GM18907 (cell line): ENCODE results near the gene TP53I11.

Source experiments
- ATAC-seq: cut with Tn5 transposase; IDR thresholded peaks from one replicate; pipeline ENCODE4 v1.9.1; 2021; ENCODE audit warnings: mild to moderate bottlenecking, moderate library complexity; ENCODE audit not compliant: unreplicated experiment

Gene TP53I11

DNA sequence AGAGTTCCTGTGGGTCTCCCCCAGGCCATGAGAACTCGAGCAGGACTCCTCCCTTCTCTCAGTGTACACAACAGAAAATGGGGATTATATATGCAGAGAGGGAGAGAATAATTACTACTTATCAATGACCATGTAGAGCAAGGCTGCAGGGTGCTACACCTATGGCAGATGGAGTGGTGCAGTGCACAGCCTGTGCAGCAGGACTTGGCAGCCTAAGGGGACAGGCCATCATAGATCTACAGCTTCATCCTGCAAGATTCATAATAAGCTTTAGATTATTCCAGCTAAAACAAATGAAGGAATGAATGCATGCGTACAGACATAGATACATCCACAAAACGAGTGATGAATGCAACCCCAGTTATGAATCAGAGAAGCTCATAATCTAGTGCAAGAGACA, 8.4 kb upstream of the TP53I11 start:
- no peak for ATAC-seq

DNA sequence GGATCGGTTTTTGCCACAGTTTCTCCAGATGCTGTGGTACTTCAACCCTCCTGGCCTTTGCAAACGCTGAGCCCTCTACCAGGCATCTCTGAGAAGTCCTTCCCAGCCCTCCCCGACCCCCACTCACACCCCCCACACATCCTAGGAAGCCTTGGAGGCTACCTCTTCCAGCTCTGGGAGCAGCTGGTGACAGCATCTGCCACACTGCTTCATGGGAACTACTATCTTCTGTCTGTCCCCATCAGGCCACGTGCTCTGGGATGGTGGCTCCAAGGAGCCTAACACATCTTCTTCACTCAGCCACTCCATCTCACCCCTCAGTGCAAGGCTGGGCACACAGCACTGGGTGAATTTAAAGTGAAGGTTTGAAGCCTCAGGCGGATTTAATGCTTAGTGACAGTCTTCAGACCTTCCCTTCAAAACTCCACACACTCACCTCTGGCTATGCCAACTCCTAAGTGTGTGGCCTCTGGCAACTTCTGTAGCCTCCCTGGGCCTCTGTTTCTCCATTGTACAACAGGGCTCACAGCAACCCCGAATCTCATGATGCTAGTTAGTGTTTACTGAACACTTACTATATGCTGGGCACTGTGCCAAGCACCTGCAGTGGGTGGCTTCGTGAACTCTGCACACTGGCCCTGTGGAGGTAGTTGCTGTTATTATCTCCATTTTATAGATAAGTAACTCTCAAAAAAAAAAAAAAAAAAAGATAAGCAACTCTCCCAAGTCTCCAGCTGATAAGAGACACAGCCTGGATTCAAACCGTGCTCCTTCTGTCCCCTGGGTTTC, 7.3 kb upstream of the TP53I11 start:
- no peak for ATAC-seq

GRCh38 chr11:44957040-44957515, 6.4 kb upstream of the TP53I11 start:
- no peak for ATAC-seq

GRCh38 chr11:44955015-44955738, 4.5 kb upstream of the TP53I11 start:
- ATAC-seq, result no peak

GRCh38 chr11:44954051-44954906, 3.6 kb upstream of the TP53I11 start:
- no peak for ATAC-seq

GRCh38 chr11:44952500-44953260, 2.0 kb upstream of the TP53I11 start:
- no peak for ATAC-seq

DNA sequence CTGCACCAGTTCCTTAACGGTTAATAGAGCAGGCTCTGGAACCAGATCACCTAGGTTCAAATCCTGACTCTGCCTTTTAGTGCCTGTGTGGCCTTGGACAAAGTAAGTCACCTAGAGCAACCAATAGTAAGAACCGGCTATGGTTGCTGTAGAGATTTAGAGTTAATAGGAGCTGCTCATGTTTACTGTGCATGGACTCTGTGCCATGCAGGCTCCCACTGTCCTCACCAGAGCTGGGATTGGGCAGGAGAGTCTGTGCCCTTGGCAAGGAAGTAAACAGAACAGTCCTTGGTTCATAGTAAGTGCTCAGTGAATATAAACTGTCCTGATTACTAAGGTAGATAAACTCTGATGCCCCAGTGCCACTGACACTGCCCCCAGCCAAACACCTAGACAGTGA, 1.4 kb upstream of the TP53I11 start:
- no peak for ATAC-seq

- no peak for ATAC-seq
These were observed 555 bp downstream of the TP53I11 start for GRCh38 chr11:44950031-44950624.

DNA sequence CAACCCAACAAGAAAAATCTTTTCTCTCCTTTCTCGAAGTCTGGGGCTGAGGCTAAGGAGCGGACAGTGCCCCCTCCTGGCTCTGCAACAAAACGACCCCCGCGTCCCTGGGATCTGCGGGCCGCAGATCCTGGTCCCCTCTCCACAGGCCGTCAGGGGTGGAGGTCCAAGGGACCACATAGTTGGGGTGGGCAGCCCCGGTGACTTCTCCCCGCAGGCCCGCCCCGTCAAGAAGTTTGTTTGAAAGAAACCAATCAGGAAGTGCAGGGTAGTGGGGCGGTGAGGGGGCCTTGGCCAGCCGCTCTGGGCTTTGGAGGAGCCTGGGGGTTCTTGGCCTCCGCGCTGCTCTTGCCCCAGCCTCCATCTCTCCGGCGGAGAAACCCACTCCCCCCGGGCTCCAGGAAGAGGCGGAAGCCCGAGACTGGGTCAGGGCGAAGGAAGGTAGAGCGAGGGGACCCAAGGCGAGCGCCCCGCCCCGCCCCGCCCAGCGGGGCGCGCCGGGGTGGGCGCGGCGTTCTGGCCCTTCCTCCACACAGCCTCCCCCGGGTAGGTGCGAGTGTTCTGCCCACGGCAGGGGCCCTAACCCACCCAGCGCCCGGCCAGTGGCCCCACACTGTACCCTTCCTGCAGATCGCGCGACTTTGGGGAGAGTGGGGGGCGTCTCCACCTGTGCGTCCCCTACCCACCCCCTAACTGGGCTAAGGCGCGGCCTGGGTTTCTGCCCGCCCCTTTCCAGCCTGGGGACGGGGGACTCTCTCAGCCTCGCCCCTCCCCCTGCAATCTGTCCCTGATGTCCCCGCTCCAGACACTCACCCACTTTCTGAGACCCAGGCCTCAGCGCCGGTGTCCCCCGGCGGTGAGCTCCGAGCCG, 1.3 kb downstream of the TP53I11 start:
- ATAC-seq, result no peak

GRCh38 chr11:44948155-44948554, 2.5 kb downstream of the TP53I11 start:
- no peak for ATAC-seq

DNA sequence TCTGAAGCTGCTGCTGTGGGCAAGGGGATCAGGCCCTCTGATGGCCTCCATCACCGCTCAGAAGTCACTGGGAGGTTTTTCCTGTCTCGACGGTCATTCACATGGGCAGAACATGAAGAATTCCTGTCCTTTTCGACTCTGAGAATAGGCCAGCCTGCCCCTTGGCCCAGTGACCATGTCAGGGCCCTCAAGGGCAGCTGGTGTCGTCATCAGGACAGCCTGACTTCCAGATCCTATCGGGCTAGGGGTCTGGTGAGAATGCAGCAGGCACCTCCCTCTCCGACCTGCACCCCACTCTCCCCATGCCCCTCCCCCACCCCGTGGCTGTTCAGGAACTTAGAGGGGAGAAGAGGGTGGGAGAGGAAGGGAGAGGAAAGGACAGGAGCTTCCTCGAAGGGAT, 3.6 kb downstream of the TP53I11 start:
- no peak for ATAC-seq

DNA sequence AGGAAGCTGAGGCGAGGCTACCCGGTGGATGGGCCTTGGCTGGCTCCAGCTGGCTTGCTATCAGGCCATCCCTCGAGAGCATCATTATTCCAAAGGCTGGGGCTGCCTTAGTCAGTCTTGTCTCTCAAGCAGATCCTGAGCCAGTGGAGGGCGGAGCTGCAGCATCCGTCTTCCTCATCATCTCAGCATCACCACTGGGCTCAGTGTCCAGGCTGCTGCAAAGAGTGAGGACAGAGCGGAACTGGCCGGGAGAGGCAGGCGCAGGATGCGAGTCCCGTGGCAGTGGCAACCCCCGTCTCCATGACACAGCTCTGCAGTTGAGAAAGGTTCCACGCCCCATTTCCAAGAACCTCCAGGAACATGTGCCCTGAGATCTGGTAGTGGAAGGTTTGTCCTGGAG, 4.4 kb downstream of the TP53I11 start:
- ATAC-seq, result no peak

DNA sequence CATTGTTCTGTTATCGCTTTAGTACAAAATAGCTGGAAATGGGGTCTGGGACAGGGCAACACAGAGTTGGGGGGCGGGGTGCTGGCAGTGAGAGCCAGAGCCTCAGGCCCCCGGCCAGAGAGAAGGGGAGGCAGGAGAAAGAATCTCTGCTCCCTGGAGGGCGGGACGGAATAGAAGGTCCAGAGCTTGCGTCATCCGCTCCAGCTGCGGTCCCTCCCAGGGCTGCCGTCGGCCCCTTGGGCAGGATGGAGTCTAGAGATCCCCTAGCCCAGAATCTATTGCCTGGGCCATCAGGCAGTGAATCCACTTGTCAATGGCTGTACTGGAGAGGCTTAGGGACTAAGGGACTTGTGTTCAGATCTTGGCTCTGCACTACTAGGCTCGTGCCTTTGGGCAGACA, 5.0 kb downstream of the TP53I11 start:
- no peak for ATAC-seq

GRCh38 chr11:44944853-44945235, 5.8 kb downstream of the TP53I11 start:
- no peak for ATAC-seq

- no peak for ATAC-seq
These were observed 6.4 kb downstream of the TP53I11 start for GRCh38 chr11:44944181-44944852.

DNA sequence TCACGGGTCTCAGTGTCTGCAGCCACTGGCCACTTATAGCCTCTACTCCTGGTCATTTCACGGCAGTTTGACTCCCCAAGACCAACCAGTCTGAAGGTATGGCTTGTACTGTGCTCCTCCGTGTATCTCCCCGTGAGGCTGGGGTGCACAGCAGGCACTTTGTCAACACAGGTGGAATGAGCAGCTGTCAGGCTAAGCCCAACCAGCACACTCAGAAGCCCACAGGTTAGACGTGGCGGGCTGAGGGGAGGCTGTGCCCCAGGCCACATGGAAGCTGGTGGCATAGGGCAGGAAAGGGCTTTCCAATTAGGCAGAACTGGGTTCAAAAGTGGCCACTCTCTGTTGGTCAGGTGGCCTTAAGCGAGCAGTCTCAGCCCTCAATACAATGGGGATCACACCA, 7.0 kb downstream of the TP53I11 start:
- ATAC-seq, result no peak

GRCh38 chr11:44943118-44943517, 7.6 kb downstream of the TP53I11 start:
- ATAC-seq, result peak; percentile 84

DNA sequence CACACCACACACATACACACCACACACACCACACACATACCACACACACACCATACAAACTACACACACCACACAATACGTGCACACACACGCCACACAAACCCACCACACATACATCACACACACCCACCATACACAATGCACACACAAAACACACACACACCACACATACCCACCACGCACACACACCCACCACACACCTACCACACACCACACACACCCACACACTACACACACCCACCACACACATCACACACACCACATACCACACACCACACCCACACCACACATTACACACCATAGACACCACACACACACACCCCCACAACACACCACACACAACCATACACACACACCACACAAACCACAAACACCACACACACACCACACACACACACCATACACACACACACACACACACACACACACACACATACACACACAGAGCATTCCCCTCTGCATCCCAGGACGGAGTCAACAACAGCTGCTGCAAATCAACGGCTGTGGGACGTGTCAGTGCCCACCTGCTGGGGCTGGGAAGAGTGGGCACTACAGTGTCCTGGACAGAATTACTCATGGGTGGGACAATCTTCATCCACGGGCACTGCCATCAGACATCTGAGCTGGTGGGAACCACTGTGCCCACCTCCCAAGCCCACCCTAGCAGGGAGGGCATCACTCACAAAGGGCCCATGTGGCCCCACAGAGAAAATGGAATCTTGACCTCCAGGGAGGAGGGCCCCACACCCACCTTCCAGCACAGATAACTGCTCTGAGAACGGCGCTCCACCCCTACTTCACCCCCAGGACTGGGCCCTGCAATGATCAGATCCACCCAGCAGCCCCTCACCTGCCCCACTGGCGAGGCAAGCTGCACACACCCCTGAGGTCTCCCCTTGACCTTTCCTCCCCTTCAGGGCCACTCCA, 8.4 kb downstream of the TP53I11 start:
- ATAC-seq, result no peak
